Epithelial cell of prostate (primary cell): ENCODE data around the gene CBLC.
A peak's percentile ranks its signal among the peaks of the same experiment; 100 is the strongest.

Experiments
- DNase-seq: peaks from one replicate; pipeline ENCODE4 v3.0.0-alpha.2; 2011; ENCODE audit warnings: low read depth, low spot score
- H3K27ac ChIP-seq: fragments of 450-650 bp; 2 replicates; pipeline ENCODE4 v1.5.1; 2017; ENCODE audit warnings: mild to moderate bottlenecking

CBLC gene

DNA sequence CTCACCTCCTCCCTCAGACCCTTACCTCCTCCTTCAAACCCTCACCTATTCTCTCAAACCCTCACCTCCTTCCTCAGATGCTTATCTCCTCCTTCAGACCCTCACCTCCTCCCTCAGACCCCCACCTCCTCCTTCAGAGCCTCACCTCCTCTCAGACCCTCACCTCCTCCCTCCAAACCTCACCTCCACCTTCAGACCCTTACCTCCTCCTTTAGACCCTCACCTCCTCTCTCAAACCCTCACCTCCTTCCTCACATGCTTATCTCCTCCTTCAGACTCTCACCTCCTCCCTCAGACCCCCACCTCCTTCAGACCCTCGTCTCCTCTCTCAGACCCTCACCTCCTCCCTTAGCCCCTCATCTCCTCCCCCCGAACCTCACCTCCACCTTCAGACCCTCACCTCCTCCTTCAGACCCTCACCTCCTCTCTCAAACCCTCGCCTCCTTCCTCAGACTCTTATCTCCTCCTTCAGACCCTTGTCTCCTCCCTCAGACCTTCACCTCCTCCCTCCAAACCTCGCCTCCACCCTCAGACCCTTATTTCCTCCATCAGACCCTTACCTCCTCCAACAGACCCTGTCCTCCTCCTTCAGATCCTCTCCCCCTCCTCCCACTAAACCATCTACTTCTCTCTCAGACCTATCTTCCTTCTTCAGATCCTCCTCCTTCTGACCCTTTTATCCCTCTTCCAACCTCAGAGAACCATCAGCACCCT is 31.6 kb upstream of the CBLC start:
- DNase-seq = no peak
- no peak overlapping the region for H3K27ac ChIP-seq

DNA sequence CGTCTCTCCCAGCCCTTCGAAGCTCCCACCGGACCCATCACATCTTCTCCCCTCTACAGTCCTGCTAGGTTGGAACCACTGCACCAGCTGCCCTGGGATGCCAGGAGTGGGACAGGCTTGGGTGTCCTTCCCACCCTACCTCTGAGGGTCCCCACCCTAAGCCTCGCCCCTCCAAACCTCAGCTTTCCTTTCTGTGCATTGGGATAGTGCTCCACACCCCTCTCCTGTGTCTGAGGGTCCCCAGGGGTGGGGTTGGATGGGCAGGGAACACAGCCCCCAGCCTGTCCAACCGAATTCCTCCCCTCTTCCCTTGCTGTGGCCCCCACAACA is 31.1 kb upstream of the CBLC start:
- no peak for DNase-seq
- no peak overlapping the region for H3K27ac ChIP-seq

DNA sequence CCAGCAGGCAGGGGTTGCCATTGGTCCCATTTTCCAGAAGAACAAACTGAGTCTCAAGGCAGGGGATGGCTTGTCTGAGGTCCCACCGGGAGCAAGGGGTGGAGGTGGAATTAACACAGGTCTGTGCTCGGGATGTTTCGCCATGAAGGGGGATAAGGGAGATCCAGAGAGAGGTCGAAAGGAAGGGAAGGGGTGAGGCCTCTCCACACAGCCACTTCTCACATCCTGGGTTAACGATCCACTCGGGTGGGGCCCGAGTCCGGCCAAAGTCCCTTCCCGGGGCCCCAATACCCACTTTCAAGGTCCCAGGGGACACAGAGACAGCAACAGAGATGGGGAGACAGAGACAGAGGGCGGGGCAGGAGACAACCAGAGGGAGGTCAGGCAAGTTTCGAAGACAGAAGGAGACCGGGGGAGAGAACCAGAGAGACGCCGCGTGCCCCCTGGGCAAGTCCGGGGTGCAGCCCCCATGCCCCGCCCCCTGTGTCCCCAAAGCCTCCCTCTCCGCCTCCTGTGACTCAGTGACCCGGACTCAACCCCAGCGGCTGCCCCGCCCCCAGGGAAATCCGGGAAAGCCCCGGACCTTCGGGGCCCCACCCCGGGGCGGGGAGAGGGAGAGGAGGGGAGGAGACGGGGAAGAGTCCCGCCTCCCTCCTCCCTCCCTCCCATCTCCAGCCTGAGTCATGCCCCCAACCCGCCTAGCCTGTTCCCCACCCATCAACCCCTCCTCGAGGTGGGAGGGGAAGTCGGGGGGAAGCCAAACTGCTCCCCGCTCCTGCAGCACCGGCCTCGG is 30.5 kb upstream of the CBLC start:
- peak; percentile 93 for DNase-seq

DNA sequence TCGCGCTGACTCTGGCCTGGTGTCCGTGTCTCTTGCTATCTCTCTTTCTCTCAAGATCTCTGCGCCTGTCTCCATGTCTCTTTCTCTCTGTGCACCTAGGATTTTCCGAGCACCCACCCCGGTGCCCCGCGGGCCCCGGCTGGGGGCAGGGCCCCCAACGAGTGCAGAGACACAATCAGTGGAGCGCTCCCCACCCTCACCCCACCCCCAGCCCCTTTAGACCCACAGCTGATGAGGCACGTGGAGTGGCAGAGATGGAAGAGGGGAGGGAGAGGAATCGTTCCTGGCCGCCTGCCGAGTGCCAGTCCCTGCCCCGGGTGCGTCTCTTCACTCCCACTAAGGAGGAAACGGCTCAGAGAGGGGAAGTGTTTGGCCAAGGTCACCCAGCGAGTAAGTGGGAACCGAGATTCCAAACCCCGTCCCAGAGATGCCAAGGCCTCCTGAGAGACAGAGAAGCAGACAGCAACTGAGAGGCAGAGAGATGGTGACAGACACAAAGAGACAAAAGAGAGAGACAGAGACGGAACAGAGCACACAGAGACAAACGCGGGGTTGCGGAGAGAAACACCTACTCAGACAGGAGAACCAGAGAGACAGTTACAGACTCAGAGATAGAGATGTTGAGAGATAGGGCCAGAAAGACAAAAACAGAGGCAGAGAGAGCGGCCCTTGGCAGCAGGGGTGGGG is 29.8 kb upstream of the CBLC start:
- H3K27ac ChIP-seq = peak overlapping the region; percentile 97
- no peak for DNase-seq

More for the DNA sequence above, 30.5 kb upstream of the CBLC start:
- H3K27ac ChIP-seq = peak overlapping the region; percentile 97

DNA sequence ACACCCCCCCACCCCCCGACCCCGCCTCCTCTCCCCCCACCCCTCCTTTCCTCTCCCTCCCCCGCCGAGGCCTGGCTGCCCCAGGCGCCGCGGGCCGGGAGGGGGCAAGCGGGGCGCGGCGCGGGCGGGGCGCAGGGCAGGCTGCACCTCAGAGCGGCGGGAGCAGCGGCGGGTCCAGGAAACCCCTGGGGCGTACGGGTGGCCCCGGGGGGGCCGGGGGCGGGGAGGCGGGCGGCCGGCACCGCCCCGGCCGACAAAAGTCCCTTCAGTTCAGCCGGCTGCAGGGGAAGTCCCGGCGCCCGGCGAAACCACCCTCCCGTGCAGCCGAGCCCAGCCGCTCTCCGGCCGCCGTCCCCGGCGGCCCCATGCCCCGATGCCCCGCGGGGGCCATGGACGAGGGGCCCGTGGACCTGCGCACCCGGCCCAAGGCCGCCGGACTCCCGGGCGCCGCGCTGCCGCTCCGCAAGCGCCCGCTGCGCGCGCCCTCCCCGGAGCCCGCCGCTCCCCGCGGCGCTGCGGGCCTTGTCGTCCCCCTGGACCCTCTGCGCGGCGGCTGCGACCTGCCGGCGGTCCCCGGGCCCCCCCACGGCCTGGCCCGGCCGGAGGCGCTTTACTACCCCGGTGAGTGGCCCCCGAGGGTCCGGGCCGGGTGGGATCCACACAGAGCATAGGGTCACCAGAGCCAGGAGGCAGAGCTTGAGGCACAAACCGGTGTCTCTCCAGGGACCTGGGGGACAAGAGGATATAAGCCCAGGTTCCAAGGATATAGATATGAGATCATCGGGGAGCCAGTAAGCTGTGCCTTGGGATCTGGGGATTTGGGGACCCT is 29.1 kb upstream of the CBLC start, which contains the start of gene BCL3:
Gene BCL3 (plus strand): TSS at position 283 of the 829 bp plus-strand sequence. CDS start 83 bp downstream, at position 366.
- H3K27ac ChIP-seq = peak within 1 kb of the TSS; percentile 97
- DNase-seq = no peak

DNA sequence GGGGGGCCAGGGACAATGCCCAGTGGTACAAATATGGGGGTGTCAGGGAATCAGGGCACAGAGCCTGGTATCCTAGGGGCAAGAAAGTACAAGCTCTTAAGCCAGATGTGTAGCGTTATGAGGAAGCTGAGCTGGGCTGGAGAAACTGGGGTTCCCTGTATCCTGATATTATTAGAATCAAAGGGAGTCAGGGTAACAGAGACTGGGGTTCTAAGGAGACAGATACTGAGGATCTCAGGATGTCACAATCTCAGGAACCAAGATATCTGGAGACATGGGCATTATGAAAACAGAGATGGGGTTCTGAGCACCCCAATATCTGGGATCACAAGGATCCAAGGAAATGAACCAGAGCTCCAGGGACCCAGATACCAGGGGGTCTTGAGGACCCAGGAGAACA is 28.4 kb upstream of the CBLC start:
- H3K27ac ChIP-seq = peak overlapping the region; percentile 97
- no peak for DNase-seq

DNA sequence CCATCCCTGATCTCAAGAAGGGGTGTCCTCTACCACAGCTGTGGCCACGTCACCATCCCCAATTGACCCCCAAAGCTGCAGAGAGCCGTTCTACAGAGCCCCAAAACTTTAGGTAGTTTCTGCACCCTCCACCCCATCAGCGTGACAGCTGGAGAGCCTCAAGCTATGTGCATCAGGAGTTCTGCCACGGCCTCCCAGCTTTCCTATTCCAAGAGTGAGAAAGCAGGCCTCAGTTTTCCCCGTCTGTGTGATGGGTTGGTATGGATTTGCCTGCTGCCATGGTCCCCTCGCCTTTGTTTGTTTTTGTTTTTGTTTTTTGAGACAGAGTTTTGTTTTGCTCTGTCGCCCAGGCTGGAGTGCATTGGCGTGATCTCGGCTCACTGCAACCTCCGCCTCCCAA is 27.7 kb upstream of the CBLC start:
- DNase-seq = no peak
- no peak overlapping the region for H3K27ac ChIP-seq

DNA sequence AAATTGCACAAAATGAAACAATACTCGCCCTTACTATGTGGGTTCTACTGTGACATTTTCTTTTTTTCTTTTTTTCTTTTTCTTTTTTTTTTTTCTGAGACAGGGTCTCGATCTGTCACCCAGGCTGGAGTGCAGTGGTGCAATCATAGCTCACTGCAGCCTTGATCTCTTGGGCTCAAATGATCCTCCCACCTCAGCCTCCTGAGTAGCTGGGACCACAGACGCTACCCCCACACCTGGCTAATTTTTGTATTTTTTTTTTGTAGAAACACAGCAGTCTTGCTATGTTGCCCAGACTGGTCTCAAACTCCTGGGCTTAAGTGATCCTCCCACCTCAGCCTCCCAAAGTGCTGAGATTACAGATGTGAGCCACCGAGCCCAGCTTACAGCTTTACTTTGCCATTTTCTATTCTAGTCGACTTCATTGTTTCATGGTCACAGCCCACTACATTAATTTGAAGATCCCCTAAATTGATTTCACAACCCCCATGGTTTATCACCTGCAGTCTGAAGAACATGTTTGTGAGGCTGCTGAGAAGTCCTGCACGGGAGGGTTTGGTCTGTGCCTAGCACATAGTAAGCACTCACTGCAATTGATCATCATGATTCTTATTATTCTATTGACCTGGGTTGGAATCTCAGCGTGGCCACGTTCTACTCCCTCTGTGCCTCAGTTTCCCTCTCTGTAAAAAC is 25.4 kb upstream of the CBLC start:
- no peak overlapping the region for H3K27ac ChIP-seq
- DNase-seq = no peak

DNA sequence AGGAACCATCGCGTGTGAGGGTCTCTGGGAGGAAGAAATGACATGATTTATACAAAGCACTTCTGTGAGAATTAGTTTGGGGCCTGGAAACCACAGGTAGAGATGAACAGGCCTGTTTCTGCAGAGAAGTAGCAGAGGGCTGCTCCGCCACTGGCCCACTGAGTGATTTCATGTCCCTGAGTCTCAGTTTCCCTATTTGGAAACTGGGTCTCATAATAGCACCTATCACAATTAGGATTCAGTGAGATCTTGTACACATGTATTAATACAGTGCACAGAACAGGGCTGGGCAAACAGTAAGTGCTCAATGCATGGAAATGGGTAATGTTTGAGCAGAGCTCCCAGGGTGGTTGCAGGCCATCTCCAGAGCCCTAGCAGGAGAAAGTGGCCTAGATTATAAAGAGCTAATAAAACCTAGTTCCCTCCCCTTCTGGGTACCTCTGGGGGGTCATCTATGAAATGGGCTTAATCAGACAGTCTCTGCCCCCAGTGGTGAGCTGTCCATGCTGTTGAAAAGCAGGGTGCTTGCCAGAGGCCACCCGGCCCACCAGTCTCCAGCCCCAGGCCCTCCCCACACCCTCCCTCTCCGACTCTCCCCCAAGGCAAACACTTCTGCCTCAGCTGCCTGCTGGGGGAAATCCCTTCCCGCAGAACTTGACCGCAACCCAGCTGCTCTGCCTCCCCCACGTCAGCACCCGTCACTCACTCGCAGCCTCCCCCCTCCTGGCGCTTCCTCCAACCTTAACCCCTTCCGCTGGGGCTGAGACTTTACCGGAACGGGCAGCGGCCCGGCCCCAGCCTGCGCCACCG is 24.7 kb upstream of the CBLC start:
- DNase-seq = peak; percentile 77
- H3K27ac ChIP-seq = peak overlapping the region; percentile 92

DNA sequence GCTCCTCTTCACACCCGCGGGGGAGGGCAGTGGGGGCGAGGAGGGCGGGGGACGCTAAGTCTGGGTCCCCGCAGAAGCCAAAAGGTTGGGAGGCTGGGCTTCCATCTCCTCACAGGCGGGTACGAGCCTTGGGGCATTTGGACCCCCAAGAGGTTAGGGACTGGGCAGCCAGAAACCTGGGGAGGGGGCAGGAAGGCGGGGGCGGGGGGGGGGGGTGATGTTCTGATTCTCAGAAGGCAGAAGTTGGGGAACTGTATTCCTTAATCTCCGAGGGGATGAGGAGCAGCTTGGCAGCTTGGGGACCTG is 24.1 kb upstream of the CBLC start:
- H3K27ac ChIP-seq = peak overlapping the region; percentile 92
- DNase-seq = no peak

DNA sequence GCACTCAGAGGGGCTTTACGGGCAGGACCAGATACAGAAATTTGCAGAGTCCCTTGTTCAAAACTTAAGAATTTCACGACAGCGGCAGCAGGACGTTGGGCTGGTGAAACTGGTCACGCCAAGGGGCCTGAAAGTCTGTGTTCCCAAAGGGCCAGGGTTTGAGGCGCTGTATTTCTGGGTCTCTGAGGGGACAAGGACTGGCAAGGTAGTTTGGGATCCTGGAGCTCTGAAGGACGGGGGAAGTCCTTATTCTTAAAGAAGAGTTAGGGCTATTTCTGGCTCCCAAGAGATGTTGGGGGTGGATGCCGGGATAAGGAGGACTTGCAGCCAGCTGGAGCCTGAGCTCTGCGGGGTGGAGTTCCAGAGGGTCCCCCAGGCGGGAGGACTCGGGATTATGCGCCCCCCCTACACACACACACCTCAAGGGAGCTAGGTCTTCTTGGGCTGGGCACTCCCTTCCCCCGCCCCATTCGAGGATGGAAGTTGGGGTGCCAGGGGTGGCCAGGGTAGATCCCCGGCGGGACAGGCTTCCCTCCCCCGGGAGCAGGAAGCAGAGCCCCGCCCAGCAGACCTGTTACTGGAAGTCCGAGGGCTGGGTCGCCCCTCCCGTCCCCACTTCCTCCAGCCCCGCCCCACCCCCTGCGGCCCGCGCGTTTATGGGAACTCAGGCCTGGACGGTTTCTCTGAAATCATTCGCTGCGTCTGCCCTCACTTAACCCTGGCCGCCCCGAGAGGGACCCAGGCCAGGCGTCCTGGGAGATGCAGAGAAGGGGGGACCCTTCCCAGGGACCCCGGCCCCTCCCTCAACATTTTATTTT is 23.5 kb upstream of the CBLC start:
- peak overlapping the region; percentile 92 for H3K27ac ChIP-seq
- DNase-seq = no peak

DNA sequence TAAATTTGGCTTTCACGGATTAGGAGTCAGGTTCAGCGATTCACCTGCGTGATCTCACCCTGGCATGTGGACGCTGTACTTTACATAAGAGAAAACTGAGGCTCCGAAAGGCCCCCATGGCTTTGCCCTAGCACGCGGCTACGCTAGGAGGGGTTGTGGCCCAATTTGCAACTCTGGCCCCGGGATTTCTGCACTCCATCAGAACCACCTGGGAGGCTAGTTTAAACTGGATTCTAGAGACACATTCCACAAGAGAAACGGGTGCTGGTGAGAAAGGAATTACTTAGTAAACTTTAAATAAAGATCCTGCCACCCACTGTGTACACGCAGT is 23.0 kb upstream of the CBLC start:
- H3K27ac ChIP-seq = peak overlapping the region; percentile 92
- no peak for DNase-seq

DNA sequence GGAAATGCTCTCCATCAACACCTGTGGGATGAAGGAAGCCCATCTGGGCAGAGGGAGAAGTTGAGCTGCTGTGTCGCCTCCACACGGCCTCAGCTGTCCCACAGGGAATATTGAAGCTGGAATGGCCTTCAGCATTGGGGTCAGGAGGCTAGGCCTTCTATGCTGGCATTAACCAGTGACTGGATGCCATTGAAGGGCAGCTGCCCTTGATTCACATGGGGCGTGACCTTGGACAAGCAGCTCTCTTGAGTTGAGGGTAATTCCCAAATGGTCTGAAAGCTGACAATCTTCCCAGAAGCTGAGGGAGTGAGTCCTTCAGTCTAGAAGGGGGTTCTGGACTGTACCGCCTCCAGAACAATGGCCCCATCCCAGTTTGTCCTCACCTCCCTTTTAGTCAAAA is 22.5 kb upstream of the CBLC start:
- DNase-seq = no peak
- H3K27ac ChIP-seq = peak overlapping the region; percentile 92

DNA sequence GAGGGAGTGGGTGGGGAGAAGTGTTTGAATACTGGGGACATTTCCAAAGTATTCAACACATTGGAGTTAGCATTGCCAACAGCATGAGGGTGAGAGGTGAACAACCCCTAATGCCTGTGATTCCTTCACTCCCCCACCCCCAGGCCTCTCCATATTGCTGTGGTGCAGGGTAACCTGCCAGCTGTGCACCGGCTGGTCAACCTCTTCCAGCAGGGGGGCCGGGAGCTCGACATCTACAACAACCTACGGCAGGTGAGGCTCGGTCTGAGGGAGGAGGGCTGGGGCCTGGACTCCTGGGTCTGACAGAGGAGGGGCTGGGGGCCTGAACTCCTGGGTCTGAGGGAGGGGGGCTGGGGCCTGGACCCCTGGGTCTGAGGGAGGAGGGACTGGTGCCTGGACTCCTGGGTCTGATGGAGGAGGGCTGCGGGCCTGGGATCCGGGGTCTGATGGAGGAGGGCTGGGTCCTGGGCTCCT is 21.6 kb upstream of the CBLC start:
- H3K27ac ChIP-seq = no peak overlapping the region
- no peak for DNase-seq

DNA sequence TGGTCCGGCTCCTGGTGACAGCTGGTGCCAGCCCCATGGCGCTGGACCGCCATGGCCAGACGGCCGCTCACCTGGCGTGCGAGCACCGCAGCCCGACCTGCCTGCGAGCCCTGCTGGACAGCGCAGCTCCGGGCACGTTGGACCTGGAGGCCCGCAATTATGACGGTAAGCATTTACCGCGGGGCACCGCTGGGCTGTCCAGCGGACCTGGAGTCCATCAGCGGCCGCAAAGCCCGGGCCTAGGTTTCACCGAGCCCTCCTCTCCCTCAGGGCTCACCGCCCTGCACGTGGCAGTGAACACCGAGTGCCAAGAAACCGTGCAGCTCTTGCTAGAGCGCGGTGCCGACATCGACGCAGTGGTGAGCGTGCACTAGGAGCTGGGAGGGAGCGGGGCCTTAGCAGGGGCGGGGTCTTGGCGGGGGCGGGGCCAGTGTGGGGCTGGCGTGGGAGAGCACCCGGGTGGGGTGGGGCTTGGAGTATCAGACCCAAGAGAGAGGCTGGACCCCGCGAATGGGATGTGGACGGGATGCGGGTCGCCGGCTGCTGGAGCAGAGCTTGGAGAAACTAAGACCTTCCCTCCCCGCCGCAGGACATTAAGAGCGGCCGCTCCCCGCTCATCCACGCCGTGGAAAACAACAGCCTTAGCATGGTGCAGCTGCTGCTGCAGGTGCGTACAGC is 20.5 kb upstream of the CBLC start:
- DNase-seq = no peak
- no peak overlapping the region for H3K27ac ChIP-seq

DNA sequence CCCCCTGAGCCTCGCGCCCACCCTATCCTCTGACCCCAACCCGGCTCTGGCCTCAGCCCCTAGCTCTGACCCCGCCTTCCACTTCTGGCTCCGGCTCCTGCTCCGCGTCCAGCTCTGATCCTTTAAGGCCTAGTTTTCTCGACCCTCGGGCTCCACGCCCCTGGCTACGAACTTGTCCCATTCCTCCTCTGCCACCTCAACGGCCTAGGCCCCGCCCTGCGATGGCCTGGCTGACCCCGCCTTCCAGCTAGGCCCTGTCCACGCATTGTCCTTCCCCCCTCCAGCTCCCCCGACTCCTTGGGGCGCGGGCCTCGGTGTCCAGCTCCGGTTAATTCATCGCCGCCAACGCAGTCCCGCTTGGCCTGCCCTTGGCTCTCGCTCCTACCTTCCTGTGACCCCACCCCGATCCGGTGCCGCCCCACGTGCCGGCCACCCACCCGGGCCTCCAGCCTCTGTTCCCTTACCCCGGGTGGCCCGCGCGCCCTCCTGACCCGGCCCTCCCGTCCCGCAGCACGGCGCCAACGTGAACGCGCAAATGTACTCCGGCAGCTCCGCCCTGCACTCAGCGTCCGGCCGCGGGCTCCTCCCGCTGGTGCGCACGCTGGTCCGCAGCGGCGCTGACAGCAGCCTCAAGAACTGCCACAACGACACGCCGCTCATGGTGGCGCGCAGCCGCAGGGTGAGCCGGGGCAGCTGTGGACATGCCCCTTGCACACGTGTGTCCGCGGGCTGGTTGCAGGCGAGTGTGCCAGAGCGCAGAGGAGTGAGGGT is 19.8 kb upstream of the CBLC start:
- DNase-seq = no peak
- H3K27ac ChIP-seq = no peak overlapping the region

DNA sequence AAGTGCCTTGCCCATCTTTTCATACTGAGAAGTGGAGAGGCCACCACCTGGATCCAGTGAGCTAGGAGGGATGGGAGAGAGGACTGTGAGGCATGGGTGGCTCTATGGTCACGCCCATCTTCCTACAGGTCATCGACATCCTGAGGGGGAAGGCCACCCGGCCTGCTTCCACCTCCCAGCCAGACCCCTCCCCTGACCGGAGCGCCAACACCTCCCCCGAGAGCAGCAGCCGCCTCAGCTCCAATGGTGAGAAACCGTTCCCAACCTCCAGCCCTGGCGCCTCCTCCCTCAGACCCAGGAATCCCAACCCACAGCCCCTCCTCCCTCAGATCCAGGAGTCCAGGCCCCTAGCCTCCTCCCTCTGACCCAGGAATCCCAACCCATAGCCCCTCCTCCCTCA is 19.1 kb upstream of the CBLC start:
- no peak for DNase-seq
- no peak overlapping the region for H3K27ac ChIP-seq
